ENCODE results near the gene DCT. TPM values are rescaled to one million over a fixed set of nuclear protein-coding genes. Genes with fewer than 3 reads are reported as not detected.

DCT gene
- total and polyA plus RNA-seq, 12 donors, result 0.18 to 3.0 (median 0.75) TPM

DNA sequence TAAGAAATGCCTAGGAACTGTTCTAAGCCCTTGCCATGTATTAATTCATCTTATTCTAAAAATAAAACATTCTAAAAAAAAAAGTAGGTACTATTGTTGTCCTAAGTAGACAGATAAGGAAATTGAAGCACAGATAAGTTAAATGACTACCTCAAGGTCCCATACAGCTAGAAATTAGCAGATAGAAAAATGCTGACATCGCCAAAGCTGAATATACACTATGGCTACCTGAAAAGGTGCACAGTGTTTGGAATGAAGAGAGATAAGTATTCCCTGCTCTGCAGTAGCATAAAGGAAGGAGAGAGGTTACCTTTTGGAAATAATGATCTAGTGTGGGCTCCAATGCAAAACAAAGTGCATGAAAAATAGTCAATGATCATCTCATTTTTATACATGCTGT is 65.3 kb downstream of the DCT start:
- DNase-seq, result no peak
- WGBS, 4 donors, result 62 to 73% (median 69%) methylated on average over 1 of the region's 1 CpG
- H3K27me3 ChIP-seq, result no peaks in the 10 kb centered on the region
- no peak for TF ChIP-seq POLR2A (IDR thresholded peaks at IDR 0.05)
- H3K36me3 ChIP-seq (replicated peaks in 1 of 2), result no peaks in the 10 kb centered on the region
- intact Hi-C loops (cut with DNase I), result no loop called here
- no peak overlapping the region for H3K4me3 ChIP-seq
- no peaks in the 10 kb centered on the region for H3K4me1 ChIP-seq (replicated peaks in 1 of 2)
- no peak overlapping the region for H3K27ac ChIP-seq
- H3K9me3 ChIP-seq (replicated peaks in 1 of 3), result no peaks in the 10 kb centered on the region

GRCh38 chr13:94413598-94413944 is 65.9 kb downstream of the DCT start:
- TF ChIP-seq, protein P1, sequence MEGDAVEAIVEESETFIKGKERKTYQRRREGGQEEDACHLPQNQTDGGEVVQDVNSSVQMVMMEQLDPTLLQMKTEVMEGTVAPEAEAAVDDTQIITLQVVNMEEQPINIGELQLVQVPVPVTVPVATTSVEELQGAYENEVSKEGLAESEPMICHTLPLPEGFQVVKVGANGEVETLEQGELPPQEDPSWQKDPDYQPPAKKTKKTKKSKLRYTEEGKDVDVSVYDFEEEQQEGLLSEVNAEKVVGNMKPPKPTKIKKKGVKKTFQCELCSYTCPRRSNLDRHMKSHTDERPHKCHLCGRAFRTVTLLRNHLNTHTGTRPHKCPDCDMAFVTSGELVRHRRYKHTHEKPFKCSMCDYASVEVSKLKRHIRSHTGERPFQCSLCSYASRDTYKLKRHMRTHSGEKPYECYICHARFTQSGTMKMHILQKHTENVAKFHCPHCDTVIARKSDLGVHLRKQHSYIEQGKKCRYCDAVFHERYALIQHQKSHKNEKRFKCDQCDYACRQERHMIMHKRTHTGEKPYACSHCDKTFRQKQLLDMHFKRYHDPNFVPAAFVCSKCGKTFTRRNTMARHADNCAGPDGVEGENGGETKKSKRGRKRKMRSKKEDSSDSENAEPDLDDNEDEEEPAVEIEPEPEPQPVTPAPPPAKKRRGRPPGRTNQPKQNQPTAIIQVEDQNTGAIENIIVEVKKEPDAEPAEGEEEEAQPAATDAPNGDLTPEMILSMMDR (IDR thresholded peaks at IDR 0.05), result no peak
- no peak for TF ChIP-seq POLR2A (IDR thresholded peaks at IDR 0.05)
- H3K27me3 ChIP-seq, result no peaks in the 10 kb centered on the region
- intact Hi-C loops (cut with DNase I), result no loop called here
- H3K4me3 ChIP-seq, result no peak overlapping the region
- H3K4me1 ChIP-seq (replicated peaks in 1 of 2), result no peaks in the 10 kb centered on the region
- H3K27ac ChIP-seq, result no peak overlapping the region
- no peaks in the 10 kb centered on the region for H3K36me3 ChIP-seq (replicated peaks in 1 of 2)
- no peaks in the 10 kb centered on the region for H3K9me3 ChIP-seq (replicated peaks in 1 of 3)
- no peak for DNase-seq

- Histone ChIP-seq H3K9me3 (replicated peaks in 1 of 3) (no peaks in the 10 kb centered on the region), H3K27ac (no peak overlapping the region), H3K27me3 (no peaks in the 10 kb centered on the region), H3K4me3 (no peak overlapping the region), H3K4me1 (replicated peaks in 1 of 2) (no peaks in the 10 kb centered on the region), H3K36me3 (replicated peaks in 1 of 2) (no peaks in the 10 kb centered on the region)
- TF ChIP-seq, protein P1 (IDR thresholded peaks at IDR 0.05), result no peak
- TF ChIP-seq POLR2A (IDR thresholded peaks at IDR 0.05), result no peak
- no peak for DNase-seq
- WGBS, 4 donors, result 57 to 83% (median 71%) methylated on average over 3 of the region's 3 CpGs
- intact Hi-C loops (cut with DNase I), result no loop called here
These were observed 66.4 kb downstream of the DCT start for GRCh38 chr13:94412870-94413597.

DNA sequence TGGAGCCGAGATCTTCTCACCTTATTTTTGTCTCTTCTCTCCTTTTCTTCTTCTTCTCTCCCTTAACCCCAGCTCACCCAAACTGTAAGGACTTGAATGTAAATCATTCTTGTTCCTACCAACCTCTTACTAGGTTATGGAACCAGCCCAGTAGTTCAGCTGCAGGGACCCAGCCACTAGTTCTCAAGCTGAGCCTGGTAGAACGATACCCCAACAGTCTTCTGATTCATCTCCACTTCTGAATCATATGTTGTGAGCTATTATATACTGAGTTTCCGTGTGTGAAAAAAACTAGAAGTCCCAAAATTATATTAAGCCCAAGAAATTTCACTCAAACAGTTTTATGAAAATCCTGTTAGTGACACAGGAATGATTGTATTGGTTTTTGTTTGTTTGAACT is 67.7 kb downstream of the DCT start:
- no peaks in the 10 kb centered on the region for H3K9me3 ChIP-seq (replicated peaks in 1 of 3)
- intact Hi-C loops (cut with DNase I), result no loop called here
- H3K36me3 ChIP-seq (replicated peaks in 1 of 2), result no peaks in the 10 kb centered on the region
- H3K27me3 ChIP-seq, result no peaks in the 10 kb centered on the region
- H3K27ac ChIP-seq, result no peak overlapping the region
- H3K4me1 ChIP-seq (replicated peaks in 1 of 2), result no peaks in the 10 kb centered on the region
- WGBS, 4 donors, result 54 to 85% (median 75%) methylated on average over 3 of the region's 3 CpGs
- H3K4me3 ChIP-seq, result no peak overlapping the region
- TF ChIP-seq POLR2A (IDR thresholded peaks at IDR 0.05), result no peak
- DNase-seq, result no peak

GRCh38 chr13:94408314-94409036 is 71.0 kb downstream of the DCT start:
- no peaks in the 10 kb centered on the region for H3K36me3 ChIP-seq (replicated peaks in 1 of 2)
- 83 to 92% (median 85%) methylated on average over 7 of the region's 7 CpGs for WGBS, 4 donors

More at GRCh38 chr13:94408314-94409036, 71.0 kb downstream of the DCT start:
- intact Hi-C loops (cut with DNase I), result no loop called here
- TF ChIP-seq, protein P1 (IDR thresholded peaks at IDR 0.05), result no peak
- TF ChIP-seq POLR2A (IDR thresholded peaks at IDR 0.05), result no peak
- no peak for DNase-seq
- Histone ChIP-seq H3K27ac (no peak overlapping the region), H3K9me3 (replicated peaks in 1 of 3) (no peaks in the 10 kb centered on the region), H3K4me3 (no peak overlapping the region), H3K27me3 (no peaks in the 10 kb centered on the region), H3K4me1 (replicated peaks in 1 of 2) (no peaks in the 10 kb centered on the region)

Measured in adrenal gland (tissue), 12 donors.